ENCODE data around the gene BPIFA3.
A peak's percentile ranks its signal among the peaks of the same experiment; 100 is the strongest.
"Not testable (repeated sequence)": the region's sequence is repeated elsewhere in the genome, so short reads cannot be mapped to it uniquely, and the experiment has no call there.

Gene BPIFA3

DNA sequence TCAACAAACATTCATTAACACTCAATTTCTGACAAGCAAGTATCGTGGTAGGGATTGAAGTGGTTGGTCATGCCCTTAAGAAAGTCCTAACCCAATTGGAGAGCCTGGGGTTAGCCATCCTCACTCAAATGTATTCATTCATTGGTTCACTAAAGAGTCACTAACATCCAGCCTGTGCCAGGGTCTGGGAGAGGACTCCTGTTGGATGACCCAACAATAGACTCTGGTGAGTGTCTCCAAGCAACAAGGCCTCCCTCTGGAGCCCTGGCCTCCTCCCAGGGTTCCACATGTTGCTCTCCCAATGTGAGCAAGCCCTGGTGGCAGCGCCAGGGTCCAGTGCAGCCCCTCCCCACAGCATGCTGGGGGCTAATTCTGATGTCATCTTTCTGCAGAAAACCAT, at the start of gene BPIFA3:
Gene BPIFA3 (plus strand): TSS at position 301 of the 400 bp plus-strand sequence. CDS start 185 bp downstream, outside the sequence.
- no peak for DNase-seq

DNA sequence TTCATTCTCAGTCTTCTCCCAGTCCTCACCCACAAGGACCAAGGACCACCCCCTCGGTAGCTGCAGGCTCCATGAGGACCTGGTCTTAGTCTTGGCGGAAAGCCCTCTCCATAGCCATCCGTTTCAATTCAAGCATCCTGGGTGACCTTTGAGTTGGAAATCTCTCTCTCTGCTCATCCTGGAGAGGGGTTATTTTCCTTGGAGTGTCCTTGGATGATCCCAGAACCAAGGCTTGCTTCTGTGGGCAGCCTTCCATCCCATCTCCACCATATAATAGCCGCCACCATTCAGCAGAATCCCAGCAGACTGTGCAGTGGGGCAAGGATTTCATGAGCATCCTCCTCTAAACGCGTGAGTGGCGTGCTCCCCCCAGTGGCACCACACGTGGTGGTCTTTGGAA, 49.3 kb upstream of the BPIFA3 start, which contains the start of gene BPIFA2:
Gene BPIFA2 (plus strand): TSS at position 301 of the 400 bp plus-strand sequence. CDS start 987 bp downstream, outside the sequence.
- DNase-seq, result no peak

DNA sequence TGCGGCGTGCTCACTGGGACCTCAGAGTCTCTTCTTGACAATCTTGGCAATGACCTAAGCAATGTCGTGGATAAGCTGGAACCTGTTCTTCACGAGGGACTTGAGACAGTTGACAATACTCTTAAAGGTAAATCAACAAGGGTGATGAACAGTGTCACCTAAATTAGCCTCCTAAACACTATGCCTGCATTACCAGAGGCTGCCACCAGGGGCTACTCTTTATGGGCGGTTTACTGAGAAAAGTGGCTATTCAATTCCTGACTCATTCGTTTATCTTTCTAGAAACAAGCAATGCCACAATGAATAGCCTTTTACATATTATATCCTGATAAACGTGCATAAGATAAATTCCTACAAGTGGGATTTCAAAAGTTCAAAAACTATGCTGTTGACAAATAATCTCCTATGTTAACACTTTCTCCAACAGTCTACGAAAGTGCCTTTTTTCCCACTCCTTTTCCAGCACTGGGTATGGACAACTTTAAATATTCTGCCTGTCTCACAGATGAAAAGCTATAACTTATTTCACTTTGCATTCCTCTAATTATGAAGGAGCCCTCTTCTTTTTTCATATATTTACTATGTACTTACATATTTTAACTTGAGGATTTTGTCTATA, 47.9 kb upstream of the BPIFA3 start:
- no peak for DNase-seq

DNA sequence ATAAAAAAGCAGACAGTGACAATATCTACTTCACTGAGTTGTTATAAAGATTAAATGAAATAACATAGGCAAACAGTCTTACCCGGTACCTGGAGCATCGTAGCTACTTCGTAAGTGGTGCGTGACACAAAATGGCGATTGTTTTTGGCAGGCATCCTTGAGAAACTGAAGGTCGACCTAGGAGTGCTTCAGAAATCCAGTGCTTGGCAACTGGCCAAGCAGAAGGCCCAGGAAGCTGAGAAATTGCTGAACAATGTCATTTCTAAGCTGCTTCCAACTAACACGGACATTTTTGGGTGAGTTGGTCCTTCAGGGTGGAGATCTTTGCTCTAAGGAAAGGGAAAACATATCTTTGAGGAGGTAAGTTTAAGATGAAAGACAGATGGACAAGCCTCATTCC, 44.4 kb upstream of the BPIFA3 start:
- DNase-seq, result peak; percentile 20

DNA sequence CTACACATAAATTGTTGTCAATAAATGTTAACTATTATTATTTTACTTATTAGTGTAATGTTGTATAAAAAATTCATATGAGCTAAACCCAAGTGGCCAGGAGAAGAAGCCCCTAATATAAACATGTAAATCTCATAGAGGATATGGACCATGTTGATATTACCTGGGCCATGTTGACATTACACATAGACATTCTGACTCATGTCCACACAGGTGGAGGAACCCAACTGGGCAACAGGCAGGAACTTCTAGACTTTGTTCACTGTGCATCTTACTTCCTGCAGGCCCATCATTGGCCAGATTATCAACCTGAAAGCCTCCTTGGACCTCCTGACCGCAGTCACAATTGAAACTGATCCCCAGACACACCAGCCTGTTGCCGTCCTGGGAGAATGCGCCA, 42.0 kb upstream of the BPIFA3 start:
- no peak for DNase-seq

DNA sequence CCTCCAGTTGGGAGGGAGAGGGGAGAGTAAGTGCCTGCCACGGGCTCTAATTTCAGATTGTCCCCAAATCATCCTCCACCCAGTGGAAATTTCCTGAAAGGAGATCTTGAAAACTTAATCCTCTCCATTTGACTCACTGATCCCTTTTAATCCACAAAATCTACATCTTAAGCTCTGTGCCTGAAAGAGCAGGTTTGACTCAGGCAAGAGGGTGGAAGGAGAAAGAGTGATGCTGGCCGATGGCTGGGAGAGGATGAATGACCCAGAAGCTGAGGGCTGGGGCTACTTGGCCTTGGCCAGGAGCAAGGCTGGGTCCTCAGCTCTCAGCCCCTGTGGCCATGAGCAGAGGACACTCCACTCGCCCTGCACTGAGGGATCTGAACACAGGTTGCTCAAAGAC, 41.1 kb upstream of the BPIFA3 start:
- DNase-seq, result no peak

DNA sequence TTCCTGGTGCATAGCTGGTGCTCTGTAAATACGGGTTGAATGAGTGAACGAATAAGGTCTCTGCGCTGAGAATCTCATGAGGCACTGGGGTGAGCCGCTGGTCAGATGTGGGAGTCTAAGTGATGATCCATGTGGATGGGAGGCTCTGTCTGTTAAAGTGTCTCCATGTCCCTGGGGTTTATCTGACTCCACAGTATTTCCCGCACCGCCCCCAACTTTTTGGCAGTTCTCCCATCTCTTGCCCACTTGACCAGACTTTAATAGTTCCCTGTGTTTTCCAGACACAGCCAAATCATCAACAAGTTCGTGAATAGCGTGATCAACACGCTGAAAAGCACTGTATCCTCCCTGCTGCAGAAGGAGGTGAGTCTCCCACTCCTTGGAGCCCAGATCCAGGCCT, 39.3 kb upstream of the BPIFA3 start:
- no peak for DNase-seq

DNA sequence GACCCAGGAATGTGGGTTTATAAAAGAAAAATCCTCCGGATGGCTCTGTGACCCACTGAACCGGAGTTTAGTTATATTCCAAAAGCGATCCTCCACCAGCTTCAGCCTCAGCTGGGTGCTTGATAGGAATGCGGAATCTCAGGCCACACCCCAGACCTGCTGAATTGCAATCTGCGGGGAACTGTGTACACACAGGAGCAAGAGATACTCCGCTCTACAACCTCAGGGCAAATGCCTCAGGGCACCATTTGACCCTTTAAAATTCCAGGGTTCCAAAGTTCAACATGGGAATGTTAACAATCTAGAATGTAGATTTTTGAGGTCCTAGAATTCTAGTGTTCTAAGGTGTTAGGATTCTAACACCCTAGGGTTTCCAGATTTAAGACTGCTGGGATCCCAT, 38.4 kb upstream of the BPIFA3 start:
- DNase-seq, result no peak

DNA sequence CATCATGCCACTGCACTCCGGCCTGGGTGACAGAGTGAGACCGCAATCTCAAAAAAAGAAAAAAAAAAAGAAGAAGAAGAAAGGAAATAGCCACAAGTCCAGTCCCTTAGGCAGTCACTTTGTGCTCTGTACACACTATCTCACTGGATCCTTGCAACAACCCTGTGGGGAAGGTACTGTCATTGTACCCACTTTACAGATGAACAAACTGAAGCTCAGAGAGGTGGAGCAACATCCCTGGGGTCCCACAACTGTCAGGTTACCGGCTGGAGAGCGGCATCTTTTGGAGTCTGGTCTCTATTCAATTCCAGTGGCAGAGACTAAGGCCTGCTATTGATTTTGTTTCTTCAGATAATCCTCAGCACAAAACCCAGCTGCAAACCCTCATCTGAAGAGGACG, 37.0 kb upstream of the BPIFA3 start:
- DNase-seq, result no peak

DNA sequence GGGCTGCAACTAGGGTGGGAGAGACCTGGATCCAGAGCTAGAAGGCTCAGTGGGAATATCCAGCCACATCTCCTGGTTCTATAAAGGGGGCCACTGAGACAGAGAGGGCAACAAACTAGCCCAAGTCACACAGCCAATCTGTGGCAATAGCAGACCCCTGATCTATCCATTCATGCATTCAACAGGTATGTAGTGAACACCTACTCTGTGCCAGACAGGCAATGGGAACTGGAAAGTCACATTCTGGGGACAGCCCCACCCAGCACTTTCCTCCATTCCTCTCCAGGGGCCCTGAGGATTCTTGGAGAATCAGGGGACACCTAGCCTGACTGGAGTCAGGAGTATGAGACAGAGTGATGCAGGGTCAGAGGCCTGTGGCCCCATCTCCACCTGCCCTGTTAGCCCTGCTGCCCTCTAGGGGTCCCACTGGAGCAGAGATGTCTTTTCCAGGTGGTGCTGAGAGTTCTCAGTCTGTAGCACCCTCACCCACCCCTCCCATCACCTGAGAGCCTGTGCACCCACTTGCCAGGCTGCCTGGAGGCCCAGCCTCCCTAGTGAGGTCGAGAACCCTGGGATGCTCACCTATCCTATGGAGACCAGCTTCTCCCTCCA, 35.6 kb upstream of the BPIFA3 start:
- no peak for DNase-seq

DNA sequence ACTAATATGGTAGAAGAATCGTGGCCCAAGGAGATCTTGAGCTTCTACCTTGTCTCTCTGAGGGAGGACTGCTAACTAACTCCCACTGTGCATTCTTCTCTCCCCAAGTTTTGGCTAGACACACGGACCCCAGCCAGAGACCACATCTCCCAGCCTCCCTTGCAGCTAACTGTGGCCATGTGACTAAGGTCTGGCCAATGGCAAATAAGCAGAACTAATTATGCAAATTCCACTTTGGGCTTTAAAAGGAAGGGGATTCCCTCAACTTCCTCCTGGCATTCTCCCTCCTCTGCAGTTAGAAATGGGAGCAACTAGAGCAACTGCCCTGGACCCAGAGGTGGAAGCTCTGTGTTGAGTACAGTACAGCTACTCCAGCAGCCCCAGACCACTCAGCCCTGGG, 33.8 kb upstream of the BPIFA3 start:
- no peak for DNase-seq

DNA sequence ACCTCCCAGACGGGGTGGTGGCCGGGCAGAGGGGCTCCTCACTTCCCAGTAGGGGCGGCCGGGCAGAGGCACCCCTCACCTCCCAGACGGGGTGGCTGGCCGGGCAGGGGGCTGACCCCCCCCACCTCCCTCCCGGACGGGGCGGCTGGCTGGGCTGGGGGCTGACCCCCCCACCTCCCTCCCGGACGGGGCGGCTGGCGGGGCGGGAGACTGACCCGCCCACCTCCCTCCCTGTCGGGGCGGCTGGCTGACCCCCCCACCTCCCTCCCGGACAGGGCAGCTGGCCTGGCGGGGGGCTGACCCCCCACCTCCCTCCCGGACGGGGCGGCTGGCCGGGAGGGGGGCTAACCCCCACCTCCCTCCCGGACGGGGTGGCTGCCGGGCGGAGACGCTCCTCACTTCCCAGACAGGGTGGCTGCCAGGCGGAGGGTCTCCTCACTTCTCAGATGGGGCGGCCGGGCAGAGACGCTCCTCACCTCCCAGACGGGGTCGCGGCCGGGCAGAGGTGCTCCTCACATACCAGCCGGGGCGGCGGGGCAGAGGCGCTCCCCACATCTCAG, 32.0 kb upstream of the BPIFA3 start:
- DNase-seq, result not testable (repeated sequence)

DNA sequence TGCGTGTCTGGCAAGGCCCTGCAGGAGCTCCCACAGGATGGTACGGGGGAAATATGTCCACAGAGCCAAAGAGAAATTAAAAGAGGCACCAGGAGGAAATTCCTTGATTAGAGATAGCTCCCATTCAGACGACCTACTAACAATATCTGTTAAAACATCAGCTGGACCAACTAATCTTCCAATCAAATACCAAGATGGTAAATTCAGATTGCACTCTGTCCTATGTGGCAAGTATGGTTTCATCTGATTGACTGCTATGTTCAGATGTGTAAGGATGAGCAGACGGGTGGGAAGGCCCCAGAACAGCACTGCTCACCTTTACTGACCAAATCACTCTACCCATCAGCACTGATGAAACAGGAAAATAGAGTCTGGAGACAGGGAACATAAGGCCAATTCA, 29.7 kb upstream of the BPIFA3 start:
- DNase-seq, result no peak

DNA sequence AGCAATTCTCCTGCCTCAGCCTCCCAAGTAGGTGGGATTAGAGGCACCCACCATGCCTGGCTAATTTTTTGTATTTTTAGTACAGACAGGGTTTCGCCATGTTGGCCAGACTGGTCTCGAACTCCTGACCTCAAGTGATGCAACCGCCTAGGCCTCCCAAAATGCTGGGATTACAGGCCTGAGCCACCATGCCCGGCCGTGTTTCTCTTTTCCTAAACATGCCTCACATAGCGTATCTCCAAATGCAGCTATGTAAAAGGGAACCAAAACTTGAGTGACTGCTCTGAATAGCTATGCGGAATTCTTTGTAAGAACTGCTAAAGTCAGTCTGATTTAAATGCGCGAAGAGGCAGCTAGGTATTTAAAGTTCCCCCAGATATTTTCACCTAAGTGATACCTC, 28.7 kb upstream of the BPIFA3 start:
- DNase-seq, result no peak

DNA sequence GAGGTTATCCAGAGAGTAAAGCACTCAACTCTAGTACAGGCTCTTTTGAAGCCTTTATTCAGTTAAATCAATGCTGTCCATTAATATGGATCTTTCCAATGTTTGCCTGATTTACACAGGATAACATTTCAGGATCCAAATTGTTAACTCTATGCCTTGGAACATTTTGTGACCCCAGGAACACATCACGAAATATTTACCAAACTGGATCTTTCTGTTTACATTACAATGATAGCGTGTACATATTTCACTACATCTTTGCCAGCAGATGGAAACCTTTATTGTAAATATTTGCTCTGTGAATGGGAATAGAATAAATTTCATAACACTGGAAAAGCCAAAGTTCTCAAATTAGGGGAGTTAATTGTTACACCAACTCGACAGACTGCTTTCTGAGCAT, 25.7 kb upstream of the BPIFA3 start:
- no peak for DNase-seq

DNA sequence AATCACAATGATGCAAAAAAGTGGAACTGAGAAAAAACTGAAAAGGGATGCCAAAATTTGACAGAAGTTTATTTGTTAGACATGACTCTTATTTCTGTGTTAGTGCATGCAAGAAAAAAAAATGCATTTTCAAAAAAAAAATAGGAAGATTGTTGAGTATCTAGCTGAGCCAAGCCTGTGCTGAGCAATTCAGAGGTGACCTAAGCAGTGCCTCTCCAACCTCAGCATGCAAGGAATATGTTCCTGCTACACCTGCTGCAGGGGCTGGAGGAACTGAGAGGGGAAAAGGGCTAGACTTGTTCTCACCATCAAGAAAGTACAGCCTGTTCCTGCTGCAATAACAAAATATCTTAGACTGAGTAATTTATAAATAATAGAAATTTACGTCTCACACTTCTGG, 25.2 kb upstream of the BPIFA3 start:
- DNase-seq, result no peak

DNA sequence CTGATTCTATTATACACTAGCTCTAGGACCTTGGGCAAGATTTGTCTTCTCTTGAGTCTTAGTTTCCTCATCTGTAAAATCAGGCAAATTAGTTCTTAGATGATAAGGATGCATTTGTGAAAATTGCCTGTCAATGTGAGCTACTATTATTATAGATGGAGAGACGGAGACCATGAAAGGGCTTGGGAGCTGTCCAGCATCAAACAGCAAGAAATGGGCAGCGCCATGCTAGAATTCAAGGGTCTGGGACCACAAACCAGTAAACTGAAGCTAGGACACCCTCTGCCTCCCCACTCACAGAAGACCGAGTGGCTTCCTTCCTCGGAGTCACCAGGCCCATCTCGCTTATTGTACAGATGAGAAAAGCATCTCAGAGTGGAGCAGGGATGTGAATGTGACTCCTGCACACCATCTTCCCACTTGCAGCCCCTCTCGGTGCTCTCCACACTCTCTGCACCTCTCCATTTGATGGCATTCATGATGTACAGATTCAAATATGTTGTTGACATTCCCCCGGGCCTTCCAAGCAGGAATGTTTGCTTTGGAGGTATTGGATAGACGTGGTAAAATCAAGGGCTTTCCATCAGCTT, 24.1 kb upstream of the BPIFA3 start:
- no peak for DNase-seq

DNA sequence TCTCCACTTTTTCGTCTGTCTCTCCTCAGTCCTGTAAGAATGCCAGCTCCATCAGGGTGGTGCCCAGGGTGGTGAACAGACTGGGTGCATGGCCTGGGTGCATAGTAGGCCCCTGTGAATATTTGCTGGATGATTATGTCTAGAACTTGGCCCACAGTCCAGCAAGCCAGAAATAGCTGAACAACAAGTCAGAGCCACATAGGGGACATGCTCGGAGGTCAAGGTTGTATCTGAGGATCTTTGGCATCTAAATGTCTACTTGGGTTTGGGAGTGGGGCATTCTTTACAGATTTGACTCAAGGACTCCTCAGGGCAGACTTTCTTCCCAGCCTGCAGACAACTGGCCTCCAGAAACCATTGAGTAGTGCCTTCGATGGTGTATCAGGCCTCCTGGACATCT, 18.1 kb upstream of the BPIFA3 start:
- DNase-seq, result no peak

DNA sequence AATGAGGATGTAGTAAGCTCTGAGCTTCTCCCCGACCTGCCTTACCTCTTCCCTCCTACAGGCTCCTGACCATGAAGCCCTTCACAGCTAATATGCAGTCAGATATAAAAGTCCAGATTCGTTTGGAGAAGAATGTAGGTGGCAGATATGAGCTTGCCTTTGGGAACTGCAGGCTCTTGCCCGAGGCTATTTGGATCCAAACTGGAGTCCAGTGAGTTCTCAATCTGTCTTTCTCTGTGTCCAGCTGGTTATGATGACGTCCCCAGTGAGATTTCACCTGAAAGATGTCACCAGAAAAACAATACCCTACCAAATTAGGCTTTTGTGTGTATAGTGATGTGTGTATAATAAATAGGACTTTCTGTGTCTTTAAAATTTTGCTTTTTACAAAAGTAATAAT, 14.7 kb upstream of the BPIFA3 start:
- no peak for DNase-seq

DNA sequence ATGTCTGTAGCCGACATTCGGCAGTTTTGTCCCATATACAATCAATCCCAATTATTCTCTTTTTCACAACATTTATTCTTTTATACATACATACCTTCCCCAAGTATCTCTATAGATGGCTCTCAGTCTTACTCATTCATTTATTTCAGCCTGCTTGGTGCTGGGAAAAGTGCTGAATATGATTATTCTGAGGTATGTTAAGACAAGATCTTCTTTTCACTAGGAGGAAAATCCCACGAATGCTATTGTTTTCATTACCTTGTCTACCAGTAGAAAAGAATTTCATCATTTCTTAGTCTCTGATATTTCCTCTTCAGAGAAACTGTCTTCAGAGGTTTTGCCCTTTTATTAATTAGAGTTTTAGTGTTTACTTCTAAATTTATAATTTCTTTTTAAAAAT, 13.7 kb upstream of the BPIFA3 start:
- DNase-seq, result no peak

DNA sequence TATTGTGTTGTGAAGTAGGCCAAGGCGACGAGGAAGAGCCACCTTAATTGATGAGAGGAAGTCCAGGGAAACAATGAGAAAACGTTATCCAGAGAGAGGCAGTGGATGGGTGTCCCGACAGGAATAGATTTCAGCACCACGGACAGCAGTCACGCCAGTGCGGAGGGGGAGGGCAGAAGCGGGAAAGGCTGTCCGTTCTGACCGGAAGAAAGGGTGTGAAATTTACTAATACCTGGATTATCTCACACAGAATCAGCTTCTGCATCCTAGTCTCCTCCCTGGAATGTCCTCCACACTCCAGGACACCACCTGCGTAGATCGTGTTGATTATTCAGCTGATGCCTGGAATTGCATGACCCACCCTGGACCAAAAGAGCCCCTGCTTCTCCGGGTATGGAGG, 7.4 kb upstream of the BPIFA3 start:
- no peak for DNase-seq

DNA sequence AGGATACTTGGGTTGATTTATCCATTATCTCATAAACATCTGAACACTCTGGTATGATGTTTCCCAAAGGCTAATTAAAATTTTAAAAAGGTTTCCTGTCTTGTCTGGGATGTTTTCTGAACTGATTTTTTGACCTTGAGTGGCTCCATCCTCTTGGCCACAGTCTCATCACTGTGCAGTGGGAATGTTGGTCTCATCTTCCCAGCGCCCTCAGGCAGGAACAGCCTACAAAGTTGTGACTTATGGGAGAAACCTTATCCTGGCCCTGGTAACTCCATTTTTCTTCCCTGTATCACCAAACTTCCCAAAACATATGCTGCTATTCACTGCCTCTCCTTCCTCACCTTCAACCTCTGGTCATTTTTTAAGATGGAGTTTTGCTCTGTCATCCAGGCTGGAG, 6.8 kb upstream of the BPIFA3 start:
- no peak for DNase-seq

DNA sequence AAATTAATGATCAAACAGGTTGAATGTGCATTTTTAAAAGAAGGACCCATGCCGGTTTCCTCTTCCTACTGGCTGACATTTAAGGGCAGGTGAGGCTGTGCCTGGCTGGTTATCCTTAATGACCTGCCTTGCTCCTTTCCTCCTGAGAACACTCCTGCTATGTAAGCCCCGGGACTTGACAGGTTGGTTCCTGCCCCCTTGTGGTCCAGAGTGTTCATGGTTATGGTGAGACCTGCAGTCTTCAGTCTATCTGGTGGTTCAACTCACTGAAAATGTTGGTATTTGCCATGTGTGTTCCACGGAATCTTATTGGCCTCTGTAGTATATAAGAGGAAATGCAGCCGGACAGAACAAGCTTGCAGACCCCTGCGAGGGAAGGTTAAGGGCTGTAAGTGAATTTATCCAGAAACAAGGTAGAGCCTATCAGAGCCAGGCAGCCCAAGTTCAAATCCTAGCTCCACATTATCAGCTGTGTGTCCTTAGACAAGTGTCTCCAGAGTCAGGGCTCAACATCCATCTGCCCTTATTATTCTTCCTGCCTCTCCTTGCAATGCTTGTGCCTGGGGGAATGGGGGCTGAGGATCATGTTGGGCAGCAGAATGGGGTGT, 5.2 kb upstream of the BPIFA3 start:
- peak; percentile 59 for DNase-seq

DNA sequence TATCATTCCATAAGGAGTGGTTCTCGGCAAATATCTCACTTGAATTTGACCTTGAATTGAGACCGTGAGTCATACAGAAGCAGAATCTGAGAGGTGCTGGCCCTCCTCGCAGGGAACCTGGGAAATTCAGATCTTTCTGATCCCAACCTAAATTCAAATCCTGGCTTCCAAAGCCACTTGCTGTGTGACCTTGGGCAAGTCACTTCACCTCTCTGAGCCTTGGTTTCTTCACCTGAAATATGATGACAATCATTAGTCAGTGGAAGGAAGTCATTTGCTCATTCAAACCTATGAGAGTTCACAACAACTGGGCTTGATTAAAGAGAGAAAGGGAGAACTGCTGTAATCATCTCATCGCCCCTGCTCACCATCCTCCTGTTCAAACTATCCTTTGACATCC, 7.2 kb downstream of the BPIFA3 start:
- DNase-seq, result no peak

Measured in NCI-H345 (cell line).